NCI-H82 treated with DMSO at 0.1 percent for 48 hours (cell line): Measurements from ENCODE around the gene ANKRD34A.
A peak's percentile ranks its signal among the peaks of the same experiment; 100 is the strongest.

Source experiments
- DNase-seq: peaks from one replicate; lab custom pipeline; 2025; ENCODE audit not compliant: unreplicated experiment; lab: John Stamatoyannopoulos, UW

Gene ANKRD34A

GRCh38 chr1:145964328-145965118 is at the start of gene ANKRD34A, which contains the start of gene POLR3GL:
Gene ANKRD34A (minus strand): TSS chr1:145964575. CDS start chr1:145961759, 2,816 bp downstream.
Gene POLR3GL (plus strand): TSS chr1:145964690. CDS start chr1:145974866, 10,176 bp downstream.
- peak; percentile 92 for DNase-seq

GRCh38 chr1:146013559-146013922 is 49.2 kb upstream of the ANKRD34A start:
- DNase-seq, result no peak

GRCh38 chr1:146012703-146013558 is 48.6 kb upstream of the ANKRD34A start:
- DNase-seq, result peak; percentile 55

- no peak for DNase-seq
These were observed 45.9 kb upstream of the ANKRD34A start for GRCh38 chr1:146010126-146010738.

- DNase-seq, result no peak
These were observed 43.2 kb upstream of the ANKRD34A start for GRCh38 chr1:146007489-146008133.

GRCh38 chr1:146001709-146002108 is 37.3 kb upstream of the ANKRD34A start:
- DNase-seq, result no peak

GRCh38 chr1:145999321-146000024 is 35.1 kb upstream of the ANKRD34A start:
- no peak for DNase-seq

GRCh38 chr1:145997718-145998023 is 33.3 kb upstream of the ANKRD34A start:
- peak; percentile 17 for DNase-seq

GRCh38 chr1:145997016-145997717 is 32.8 kb upstream of the ANKRD34A start:
- DNase-seq, result no peak

GRCh38 chr1:145996433-145997015 is 32.1 kb upstream of the ANKRD34A start, which contains the start of gene TXNIP:
Gene TXNIP (minus strand): TSS chr1:145996579. CDS start chr1:145996266, 313 bp downstream.
- peak; percentile 99 for DNase-seq

GRCh38 chr1:145995964-145996432 is 31.6 kb upstream of the ANKRD34A start:
- DNase-seq, result no peak

- no peak for DNase-seq
These were observed 30.9 kb upstream of the ANKRD34A start for GRCh38 chr1:145995148-145995881.

- DNase-seq, result no peak
These were observed 30.2 kb upstream of the ANKRD34A start for GRCh38 chr1:145994391-145995120.

- no peak for DNase-seq
These were observed 29.4 kb upstream of the ANKRD34A start for GRCh38 chr1:145993618-145994390.

GRCh38 chr1:145992958-145993617 is 28.7 kb upstream of the ANKRD34A start:
- no peak for DNase-seq

- DNase-seq, result no peak
These were observed 28.1 kb upstream of the ANKRD34A start for GRCh38 chr1:145992502-145992936.
